Urinary bladder (tissue), 4 donors: Measurements from ENCODE around the gene FAM25A. TPM values are rescaled to one million over a fixed set of nuclear protein-coding genes. Genes with fewer than 3 reads are reported as not detected.
"Not testable (repeated sequence)": the region's sequence is repeated elsewhere in the genome, so short reads cannot be mapped to it uniquely, and the experiment has no call there.

Source experiments
- DNase-seq: peaks from one replicate; pipeline ENCODE4 v3.0.0-alpha.2; 2015; ENCODE audit errors: extremely low spot score
- H3K27ac ChIP-seq: one replicate; pipeline ENCODE4 v1.5.1; 2013; ENCODE audit warnings: low read depth, mild to moderate bottlenecking, moderate library complexity
- H3K36me3 ChIP-seq: one replicate; pipeline ENCODE4 v1.6.1; 2013; ENCODE audit warnings: mild to moderate bottlenecking, moderate library complexity; ENCODE audit not compliant: insufficient read depth
- H3K4me1 ChIP-seq: one replicate; pipeline ENCODE4 v1.6.1; 2013; ENCODE audit warnings: mild to moderate bottlenecking, moderate library complexity; ENCODE audit not compliant: insufficient read depth
- H3K4me3 ChIP-seq: one replicate; pipeline ENCODE4 v1.5.1; 2013; ENCODE audit warnings: low read depth, low read length
- WGBS: extraction: QIAGEN DNeasy Blood & Tissue Kit; methylation state at CpG from one replicate; pipeline ENCODE4 v1.1.7; 2013; 5-methylcytosine and 5-hydroxymethylcytosine counted together
- polyA plus RNA-seq: library from polyadenylated mRNA; stranded (reverse); fragments of 200-250 nt; gene quantifications from one replicate; pipeline ENCODE4 v1.2.3, GENCODE V29; 2013
- total RNA-seq: library from RNA; depleted of rRNA; stranded (reverse); fragments of >200 nt; gene quantifications from one replicate; pipeline ENCODE4 v1.2.3, GENCODE V29; 2014
- donor health status: healthy with polysubstance abuse.
- donor health status: healthy.

FAM25A gene
- total and polyA plus RNA-seq, 2 donors = not detected

DNA sequence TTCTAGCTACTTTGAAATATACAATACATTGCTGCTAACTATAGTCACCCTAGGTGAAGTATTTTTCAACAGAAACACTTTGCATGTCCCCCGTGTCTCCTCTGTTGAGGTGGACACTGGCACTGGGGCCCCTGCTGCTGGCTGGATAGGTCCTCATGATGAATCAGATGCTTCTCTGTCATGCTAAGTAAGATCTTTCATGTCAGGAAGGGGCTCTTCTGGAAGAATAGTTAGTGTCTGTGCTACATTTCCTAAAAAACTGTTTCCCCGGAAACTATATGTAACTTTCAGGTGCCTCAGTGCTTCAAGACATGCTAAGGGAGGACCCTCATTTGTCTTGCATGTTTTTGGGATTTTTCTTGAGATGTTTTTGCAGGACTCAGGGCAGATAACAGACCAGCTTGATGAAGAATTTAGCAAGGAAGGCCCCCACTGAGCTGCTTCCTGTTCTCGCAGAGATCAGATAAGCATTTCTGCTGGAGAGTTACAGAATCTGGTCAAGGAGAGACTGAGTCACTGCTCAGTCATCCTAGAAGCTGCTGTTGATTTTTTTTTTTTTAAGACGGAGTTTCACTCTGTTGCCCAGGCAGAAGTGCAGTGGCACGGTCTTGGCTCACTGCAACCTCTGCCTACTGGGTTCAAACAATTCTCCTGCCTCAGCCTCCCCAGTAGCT, 5.3 kb downstream of the FAM25A start:
- H3K4me3 ChIP-seq, DNase-seq, H3K36me3 ChIP-seq, H3K4me1 ChIP-seq, H3K27ac ChIP-seq: not testable (repeated sequence)
- 52% methylated on average over 5 of the region's 5 CpGs for WGBS

DNA sequence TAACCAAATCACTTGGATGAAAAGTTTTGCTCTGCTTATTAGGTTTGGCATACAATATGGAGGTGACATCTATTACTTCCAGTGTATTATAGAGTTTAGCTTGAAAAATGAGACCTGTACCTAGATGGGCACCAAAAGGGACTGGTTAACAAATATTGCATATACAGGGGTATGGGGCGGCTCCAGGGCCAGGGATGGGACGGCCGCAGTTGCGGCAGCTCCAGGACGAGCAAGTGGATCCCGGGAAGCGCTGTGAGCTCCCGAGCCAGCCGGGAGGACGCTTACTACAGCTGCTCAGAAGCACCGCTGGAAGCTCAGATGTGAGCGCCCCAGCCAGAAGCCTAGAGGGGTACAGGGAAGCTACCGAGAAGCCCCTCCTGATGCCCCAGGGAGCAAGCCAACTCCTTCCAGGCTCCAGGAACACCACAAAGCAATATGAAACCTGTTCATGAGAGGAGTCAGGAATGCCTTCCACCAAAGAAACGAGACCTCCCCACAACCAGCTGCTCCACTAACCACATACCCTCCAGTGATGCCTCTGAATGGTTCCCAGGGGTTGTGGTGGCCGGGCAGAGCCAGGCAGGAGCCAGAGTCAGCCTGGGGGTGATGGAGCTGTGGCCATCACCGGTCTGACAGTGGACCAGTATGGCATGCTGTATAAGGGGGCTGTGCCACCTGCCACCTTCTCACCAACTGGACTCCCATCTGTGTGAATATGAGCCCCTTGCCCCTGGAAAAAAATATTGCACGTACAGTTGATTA, 6.8 kb downstream of the FAM25A start:
- H3K36me3 ChIP-seq, H3K27ac ChIP-seq, H3K4me1 ChIP-seq, DNase-seq, H3K4me3 ChIP-seq: not testable (repeated sequence)
- 94% methylated on average over 17 of the region's 17 CpGs for WGBS

DNA sequence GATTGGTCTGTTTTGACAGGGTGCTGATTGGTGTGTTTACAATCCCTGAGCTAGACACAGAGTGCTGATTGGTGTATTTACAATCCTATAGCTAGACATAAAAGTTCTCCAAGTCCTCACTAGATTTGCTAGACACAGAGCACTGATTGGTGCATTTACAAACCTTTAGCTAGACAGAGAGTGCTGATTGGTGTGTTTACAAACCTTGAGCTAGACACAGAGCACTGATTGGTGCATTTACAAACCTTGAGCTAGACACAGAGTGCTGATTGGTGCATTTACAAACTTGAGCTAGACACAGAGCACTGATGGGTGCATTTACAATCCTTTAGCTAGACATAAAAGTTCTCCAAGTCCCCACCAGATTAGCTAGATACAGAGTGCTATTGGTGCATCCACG, 10.3 kb downstream of the FAM25A start:
- WGBS = 83% methylated on average over 1 of the region's 1 CpG

GRCh38 chr10:87030912-87031635, 11.0 kb downstream of the FAM25A start:
- H3K4me3 ChIP-seq = no peak overlapping the region
- DNase-seq = no peak
- no peaks in the 10 kb centered on the region for H3K36me3 ChIP-seq
- no peak overlapping the region for H3K27ac ChIP-seq
- H3K4me1 ChIP-seq = no peaks in the 10 kb centered on the region
- WGBS = 96% methylated on average over 28 of the region's 28 CpGs

More for the DNA sequence above, 10.3 kb downstream of the FAM25A start:
- not testable (repeated sequence) for H3K36me3 ChIP-seq, H3K27ac ChIP-seq, H3K4me3 ChIP-seq, H3K4me1 ChIP-seq, DNase-seq

GRCh38 chr10:87036623-87037022, 16.5 kb downstream of the FAM25A start:
- H3K4me3 ChIP-seq = no peak overlapping the region
- DNase-seq = no peak
- H3K27ac ChIP-seq = no peak overlapping the region
- H3K4me1 ChIP-seq = no peaks in the 10 kb centered on the region
- H3K36me3 ChIP-seq = no peaks in the 10 kb centered on the region
- 97% methylated on average over 1 of the region's 1 CpG for WGBS

DNA sequence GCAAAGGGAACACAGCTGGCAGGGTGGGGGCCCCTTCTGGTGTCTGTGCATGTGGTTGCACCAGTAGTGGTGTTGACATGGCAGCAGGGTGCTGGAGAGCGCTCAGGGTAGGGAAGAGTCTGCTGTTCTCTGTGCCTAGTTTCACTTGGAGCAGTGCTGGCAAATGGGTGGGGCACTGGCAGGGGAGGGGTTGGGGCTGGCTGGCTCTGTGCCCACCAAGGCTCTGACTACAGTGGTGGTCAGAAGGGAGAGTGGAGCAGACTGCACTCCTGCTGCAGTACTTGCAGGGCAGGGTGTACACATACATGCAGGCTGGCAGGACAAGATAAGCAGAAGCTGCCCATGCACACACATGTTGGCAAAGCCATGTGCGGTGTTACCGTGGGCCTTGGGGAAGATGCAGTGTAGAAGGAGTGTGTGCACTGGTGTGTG, 18.2 kb downstream of the FAM25A start:
- no peak overlapping the region for H3K27ac ChIP-seq
- H3K36me3 ChIP-seq = no peaks in the 10 kb centered on the region
- H3K4me3 ChIP-seq = no peak overlapping the region
- 97% methylated on average over 3 of the region's 3 CpGs for WGBS
- no peaks in the 10 kb centered on the region for H3K4me1 ChIP-seq
- DNase-seq = no peak

DNA sequence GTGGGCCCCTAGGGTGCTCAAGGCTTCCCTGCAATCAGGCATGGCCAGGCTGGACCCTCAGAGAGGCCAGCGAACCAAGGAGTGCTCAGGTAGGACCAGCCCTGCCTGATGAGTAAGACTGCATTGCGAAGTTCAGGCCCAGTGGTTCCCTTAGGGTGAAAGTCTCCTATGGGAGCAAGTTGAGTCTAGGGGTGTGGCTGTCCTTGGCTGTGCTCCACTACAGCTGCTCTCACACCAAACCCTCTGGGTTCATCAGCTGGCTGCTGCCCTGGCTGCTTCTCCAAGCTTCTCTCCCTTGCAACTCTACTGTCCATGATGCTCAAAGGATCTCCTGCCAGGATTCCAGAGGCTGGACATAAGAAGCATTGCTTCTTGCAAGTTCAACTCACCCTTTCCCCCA, 18.7 kb downstream of the FAM25A start:
- Histone ChIP-seq H3K27ac (no peak overlapping the region), H3K4me1 (no peaks in the 10 kb centered on the region), H3K36me3 (no peaks in the 10 kb centered on the region), H3K4me3 (no peak overlapping the region)
- DNase-seq = no peak
- WGBS = 94% methylated on average over 2 of the region's 2 CpGs

- not testable (repeated sequence) for H3K27ac ChIP-seq, DNase-seq
Observed at GRCh38 chr10:87043579-87043978, 23.5 kb downstream of the FAM25A start.

GRCh38 chr10:87045434-87045938, 25.4 kb downstream of the FAM25A start:
- Histone ChIP-seq H3K4me3 (no peak overlapping the region), H3K36me3 (peaks cover 3% of the 10 kb centered on the region), H3K4me1 (no peaks in the 10 kb centered on the region), H3K27ac (no peak overlapping the region)
- no peak for DNase-seq
- 99% methylated on average over 6 of the region's 6 CpGs for WGBS

More at GRCh38 chr10:87043579-87043978, 23.5 kb downstream of the FAM25A start:
- H3K4me1 ChIP-seq, H3K36me3 ChIP-seq, H3K4me3 ChIP-seq: not testable (repeated sequence)
- 97% methylated on average over 7 of the region's 7 CpGs for WGBS

DNA sequence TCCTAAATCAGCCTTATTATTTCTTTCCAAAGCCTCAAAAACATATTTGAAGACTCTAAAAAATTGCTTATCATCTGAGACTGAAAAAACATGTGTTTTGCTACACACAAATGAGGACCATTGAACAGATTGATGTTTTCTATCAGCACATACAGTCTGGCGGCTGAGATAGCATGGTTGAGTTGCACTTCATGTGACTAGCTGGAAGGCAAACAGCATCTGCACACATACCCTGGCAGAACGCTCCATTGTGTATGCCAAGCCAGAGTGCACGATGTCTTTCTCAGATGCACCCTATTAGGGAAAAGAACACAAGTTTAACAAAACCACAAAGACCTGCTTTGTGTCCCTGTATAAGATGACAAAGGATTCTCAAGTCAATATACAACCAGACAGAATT, 33.0 kb downstream of the FAM25A start:
- H3K4me1 ChIP-seq = no peaks in the 10 kb centered on the region
- no peak overlapping the region for H3K4me3 ChIP-seq
- H3K27ac ChIP-seq = no peak overlapping the region
- WGBS = 45% methylated on average over 3 of the region's 3 CpGs
- H3K36me3 ChIP-seq = peaks cover 7% of the 10 kb centered on the region
- no peak for DNase-seq

GRCh38 chr10:87053577-87054181, 33.6 kb downstream of the FAM25A start:
- Histone ChIP-seq H3K36me3 (peaks cover 9% of the 10 kb centered on the region), H3K27ac (no peak overlapping the region), H3K4me1 (no peaks in the 10 kb centered on the region), H3K4me3 (no peak overlapping the region)
- DNase-seq = no peak
- WGBS = 94% methylated on average over 7 of the region's 7 CpGs

GRCh38 chr10:87054373-87055295, 34.5 kb downstream of the FAM25A start:
- no peak overlapping the region for H3K4me3 ChIP-seq
- H3K36me3 ChIP-seq = peaks cover 9% of the 10 kb centered on the region
- no peak for DNase-seq
- 72% methylated on average over 7 of the region's 7 CpGs for WGBS
- no peak overlapping the region for H3K27ac ChIP-seq
- no peaks in the 10 kb centered on the region for H3K4me1 ChIP-seq
